GM19239 (cell line): ENCODE measurements around the gene EXOC1.
A peak's percentile ranks its signal among the peaks of the same experiment; 100 is the strongest.
"Not testable (repeated sequence)": the region's sequence is repeated elsewhere in the genome, so short reads cannot be mapped to it uniquely, and the experiment has no call there.

Experiments
- DNase-seq: peaks from one replicate; pipeline ENCODE4 v3.0.0; 2011; ENCODE audit warnings: low spot score; ENCODE audit not compliant: insufficient read length
- FAIRE-seq: peaks from 2 replicates; lab custom pipeline; 2011; peaks lifted over from hg19 to GRCh38; lab: Jason Lieb, UNC

EXOC1 gene, protein sequence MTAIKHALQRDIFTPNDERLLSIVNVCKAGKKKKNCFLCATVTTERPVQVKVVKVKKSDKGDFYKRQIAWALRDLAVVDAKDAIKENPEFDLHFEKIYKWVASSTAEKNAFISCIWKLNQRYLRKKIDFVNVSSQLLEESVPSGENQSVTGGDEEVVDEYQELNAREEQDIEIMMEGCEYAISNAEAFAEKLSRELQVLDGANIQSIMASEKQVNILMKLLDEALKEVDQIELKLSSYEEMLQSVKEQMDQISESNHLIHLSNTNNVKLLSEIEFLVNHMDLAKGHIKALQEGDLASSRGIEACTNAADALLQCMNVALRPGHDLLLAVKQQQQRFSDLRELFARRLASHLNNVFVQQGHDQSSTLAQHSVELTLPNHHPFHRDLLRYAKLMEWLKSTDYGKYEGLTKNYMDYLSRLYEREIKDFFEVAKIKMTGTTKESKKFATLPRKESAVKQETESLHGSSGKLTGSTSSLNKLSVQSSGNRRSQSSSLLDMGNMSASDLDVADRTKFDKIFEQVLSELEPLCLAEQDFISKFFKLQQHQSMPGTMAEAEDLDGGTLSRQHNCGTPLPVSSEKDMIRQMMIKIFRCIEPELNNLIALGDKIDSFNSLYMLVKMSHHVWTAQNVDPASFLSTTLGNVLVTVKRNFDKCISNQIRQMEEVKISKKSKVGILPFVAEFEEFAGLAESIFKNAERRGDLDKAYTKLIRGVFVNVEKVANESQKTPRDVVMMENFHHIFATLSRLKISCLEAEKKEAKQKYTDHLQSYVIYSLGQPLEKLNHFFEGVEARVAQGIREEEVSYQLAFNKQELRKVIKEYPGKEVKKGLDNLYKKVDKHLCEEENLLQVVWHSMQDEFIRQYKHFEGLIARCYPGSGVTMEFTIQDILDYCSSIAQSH

DNA sequence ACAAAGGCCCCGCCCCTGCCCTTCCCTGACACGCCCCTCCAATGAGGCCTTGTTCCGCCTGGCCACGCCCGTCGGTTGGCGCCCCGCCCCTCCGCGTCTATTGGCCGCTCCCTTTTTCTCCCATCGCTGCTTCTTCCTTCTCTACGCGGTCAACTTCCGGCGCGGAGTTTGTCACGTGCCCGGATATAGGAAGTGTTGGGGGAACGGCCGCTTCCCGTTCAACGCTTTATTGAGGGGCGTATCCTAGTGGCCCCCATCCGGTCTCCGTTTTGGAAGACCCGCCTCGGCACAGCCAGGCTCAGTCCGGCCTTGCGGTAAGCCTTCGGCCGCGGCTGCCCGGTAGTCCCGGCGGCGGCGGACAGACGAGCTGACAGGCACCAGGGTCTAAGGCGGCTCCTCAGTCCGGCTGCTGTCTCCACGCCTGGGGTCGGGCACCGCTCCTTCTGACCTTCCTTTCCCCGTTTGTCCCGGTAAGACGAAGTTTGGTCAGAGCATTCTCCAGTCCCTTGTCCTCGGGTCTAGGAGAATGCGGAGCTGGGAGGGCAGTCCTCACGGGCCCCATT is at the start of gene EXOC1:
TSS of gene EXOC1 (plus strand) at position 165 of the 563 bp plus-strand sequence. CDS start 4,676 bp downstream, outside the sequence.
- DNase-seq (peak; percentile 78), FAIRE-seq (peak; percentile 97)

DNA sequence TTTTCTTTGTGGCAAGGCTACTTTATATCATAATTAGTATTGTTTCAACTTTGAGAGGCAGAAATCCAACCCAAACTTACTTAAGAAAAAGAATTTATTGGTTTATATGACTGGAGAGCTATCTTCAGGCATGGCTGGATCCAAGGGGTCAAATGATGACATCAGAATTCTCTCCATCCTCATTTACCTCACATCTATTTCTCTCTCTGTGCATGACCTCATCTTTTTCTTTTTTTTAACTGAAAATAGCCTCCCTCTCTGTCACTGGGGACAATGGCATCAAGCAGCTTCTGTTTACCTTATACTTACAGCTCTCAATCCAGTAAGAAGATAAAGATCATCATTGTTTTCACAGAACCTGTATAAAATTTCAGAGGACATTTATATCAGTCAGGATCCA is 45.9 kb upstream of the EXOC1 start:
- DNase-seq: no peak
- FAIRE-seq: no peak

DNA sequence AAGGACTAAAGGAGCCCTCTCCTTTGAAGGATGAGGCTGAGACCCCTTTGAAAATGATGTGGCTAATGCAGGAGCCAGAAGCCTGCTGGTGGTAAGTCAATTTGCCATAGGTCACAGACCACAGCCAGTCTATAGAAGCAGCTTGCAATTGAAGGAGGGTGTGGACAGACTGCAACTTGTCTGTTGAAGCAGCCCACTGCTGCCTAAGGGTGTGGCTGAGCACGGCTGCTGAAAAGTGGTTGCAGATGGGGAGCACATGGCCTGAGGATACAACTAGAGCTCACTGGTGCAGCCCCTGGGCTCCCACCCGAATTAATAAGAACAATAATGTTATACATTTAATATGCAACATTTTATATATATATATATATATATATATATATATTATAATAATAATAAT is 45.3 kb upstream of the EXOC1 start:
- DNase-seq (no peak), FAIRE-seq (no peak)

DNA sequence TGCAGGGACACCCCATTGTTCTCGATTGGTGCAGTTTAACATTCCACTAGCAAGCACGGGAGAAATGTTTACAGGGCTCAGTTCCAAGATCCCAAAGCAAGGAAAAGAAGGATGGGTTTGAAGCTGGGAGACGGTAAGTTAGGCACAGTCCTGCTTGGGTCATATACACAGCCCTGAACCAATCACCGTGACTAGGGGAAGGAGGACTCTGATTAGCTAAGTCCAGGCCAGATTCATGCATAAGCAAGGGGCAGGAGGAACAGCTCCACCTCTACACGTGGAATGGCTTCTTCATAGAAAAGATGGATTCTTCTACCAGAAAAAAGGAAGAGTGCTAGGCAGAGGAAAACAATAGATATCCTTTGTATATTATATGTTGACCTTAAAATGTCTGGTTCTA is 44.8 kb upstream of the EXOC1 start:
- DNase-seq (no peak), FAIRE-seq (no peak)

DNA sequence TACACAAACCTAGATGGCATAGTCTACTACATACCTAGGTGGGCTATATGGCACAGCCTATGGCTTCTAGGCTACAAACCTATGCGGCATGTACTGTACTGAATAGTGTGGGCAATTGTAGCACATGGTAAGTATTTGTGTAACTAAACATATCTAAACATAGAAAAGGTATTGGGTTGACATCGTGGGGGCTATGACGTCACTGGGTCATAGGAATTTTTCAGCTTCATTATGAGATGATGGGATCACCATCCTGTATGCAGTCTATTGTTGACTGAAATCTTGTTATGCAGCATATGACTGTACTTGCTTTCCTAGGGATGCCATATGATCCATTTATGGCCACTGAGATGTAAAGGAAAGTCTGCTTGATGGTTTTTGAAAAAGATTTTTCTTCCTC is 35.8 kb upstream of the EXOC1 start:
- no peak for FAIRE-seq
- no peak for DNase-seq

DNA sequence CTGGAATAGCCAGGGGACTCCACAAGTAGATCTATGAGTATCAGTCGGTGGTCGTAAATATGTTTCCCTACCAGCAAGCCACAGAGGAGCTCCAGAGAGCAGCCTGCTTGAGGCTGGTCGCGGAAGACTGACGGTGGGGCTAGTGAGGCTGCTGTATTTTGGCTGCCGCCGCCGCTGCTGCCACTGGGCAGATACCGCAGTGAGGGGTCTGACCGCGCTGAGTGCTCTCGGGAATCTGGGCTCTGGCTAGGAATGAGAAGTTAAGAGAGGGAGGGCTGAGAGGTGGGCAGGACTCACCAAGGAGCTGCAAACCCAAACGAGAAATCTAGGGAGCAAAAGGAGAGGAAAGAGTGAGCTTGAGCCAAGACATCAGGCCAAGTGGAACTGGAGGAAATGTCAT is 33.8 kb upstream of the EXOC1 start, which contains the start of gene EXOC1L:
TSS of gene EXOC1L (plus strand) at position 157 of the 400 bp plus-strand sequence. CDS start at position 394, 237 bp downstream.
- FAIRE-seq (no peak), DNase-seq (no peak)

DNA sequence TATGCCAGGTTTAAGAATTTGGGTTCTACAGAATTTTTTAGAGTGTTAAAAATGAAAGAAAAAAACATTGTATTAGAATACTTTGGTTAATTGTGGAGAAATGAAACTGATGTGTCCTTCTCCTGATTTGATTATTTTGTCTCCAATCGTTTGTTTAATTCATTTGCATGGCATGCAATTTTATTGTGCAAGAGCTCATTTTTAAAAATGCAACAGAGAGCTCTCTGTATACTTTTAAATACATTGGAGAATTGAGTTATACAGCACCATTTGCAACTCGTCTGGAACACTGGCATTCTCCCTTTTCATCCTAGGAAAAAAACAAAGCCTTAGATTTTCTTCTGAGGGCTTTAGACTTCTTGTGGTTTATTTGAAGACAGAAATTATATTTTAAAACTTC is 33.2 kb upstream of the EXOC1 start:
- no peak for FAIRE-seq

DNA sequence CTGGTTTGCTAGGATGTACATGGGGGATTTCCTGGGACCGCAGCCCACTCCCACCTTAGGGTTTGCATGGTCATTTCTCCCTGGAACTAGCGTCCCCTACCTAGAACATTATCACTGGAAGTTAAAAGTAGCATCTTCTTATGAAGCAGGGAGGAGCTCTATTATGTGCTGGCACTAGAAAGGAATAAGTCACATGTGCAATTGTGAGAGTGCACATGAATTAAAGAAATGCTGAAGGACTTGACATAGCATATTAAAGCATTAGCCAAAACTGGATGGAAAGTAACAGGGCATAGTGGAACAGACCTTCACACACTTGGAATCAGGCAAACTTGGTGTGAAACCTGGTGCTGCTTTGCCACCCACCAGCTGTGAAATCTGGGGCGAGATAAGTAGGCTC is 31.1 kb upstream of the EXOC1 start:
- FAIRE-seq: no peak

More for the DNA sequence above, 33.2 kb upstream of the EXOC1 start:
- no peak for DNase-seq

DNA sequence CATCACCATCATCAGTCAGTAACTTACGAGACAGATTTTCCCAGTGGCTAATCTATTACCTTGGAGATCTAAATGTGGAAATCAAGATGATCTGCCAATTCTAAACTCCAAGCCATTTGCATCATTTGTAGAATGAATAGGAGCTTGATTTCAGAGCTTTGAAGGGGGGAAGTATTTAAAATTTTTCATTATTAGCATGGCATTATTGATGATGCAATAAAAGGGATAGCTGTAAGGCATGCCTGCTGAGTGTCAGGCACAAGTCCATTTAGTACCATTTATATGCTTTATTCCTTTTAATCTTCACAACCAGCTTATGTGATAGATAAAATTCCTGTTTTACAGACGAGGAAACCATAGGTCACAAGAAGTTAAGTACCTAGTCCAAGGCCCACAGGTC is 28.6 kb upstream of the EXOC1 start:
- FAIRE-seq (no peak), DNase-seq (no peak)

More for the DNA sequence above, 31.1 kb upstream of the EXOC1 start:
- no peak for DNase-seq

DNA sequence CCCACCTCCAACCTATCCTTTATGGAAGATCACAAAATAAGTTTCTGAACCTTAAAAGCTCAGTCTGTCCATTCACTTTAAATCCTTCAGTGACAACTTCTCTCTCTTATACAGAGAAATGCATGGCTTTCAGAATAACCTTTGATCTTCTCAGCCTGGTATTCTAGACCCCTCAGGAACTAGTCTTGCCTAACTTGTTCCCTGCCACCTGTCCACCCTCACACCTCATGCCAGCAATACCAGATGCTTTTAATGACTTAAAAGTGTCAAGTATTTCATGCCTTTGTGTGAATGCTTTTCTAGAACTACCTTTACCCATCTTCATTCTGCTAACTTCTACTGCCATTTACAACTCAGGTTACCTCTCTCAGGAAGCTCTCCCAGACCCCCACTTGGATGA is 26.5 kb upstream of the EXOC1 start:
- FAIRE-seq (no peak), DNase-seq (no peak)

DNA sequence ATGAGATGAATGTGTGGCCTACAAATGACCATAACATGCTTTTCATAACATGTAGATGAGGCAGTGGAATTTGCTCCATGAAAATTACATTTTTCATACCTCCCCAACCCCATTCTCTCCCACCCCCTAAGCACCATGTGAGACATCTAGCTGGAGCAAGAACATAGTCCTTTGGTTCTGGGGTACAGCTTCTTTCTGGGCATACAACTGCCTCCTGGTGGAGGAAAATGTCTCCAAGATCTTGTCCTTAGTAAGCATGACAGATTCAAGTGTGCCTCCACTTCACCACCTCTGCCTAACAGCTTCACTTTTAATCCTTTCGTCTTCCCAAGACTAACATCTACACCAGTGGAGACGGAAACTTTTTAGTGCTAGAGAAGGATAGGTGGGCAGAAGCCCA is 25.9 kb upstream of the EXOC1 start:
- FAIRE-seq: no peak
- DNase-seq: no peak

DNA sequence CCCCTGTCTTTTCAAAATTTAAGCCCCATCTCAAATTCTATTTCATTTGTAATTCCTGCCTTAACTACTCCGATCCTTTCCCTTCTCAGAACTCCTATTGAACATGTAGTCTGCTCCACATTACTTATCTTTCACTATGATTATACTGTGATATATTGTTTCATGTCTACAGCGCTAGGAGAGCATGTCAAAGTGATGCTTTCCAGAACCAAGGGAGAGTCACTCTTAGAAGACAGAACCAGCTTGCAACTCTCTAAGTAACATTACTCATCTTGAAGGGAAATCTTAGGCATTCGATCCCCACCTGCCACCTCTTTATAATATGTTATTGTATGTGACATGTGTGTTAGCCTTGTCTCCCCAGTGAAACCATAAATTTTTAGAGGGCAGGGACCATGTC is 23.4 kb upstream of the EXOC1 start:
- no peak for DNase-seq
- FAIRE-seq: no peak

DNA sequence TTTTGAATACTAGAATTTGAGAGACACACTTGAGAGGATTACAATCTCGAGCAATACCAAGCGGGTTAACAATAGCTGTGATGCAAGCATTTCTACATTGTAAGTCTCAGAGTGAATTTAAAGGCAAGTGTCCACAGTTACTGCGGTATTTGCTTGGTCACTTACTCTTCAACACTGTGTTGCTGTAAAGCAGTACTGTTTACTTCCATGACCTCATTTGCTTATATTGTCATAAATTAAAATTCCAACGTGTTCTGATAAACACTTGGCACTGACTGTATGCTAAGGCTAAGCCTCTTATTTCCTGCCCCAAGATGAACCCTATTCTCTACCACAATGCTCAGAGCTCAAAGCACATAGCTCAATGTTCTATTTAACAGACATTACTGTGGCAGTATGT is 22.7 kb upstream of the EXOC1 start:
- DNase-seq (no peak), FAIRE-seq (no peak)

DNA sequence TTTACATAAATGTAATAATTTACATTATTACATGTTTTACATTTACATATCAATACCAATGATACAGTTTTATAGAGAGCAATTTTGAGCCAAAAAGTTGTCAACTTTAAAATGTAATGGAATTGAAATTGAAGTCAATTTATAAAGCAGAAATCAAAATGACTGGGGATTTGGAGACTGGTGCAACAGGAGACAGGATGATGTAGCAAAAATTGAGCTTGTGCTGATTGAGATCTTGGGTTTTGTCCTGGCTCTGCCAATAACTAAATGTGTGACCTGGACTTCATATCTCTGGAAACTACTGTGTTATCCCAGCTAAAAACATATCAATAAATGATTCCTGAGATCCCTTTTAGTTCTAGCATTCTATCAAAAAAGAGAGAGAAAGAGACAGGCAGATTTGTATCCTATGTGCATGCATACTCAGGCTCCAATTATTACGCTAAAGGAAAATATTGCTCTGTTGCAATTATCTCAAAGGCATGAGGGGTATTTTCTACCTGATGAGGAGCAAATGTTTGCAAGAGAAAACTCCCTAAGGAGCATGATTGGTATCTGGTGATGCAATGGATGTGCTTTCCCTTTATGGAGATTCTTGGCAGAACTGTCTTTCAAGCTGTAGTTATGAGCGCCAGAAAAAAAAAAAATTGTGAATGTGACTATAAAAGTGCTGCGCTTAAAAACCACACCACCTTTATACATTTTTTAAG is 19.2 kb upstream of the EXOC1 start:
- FAIRE-seq: no peak

DNA sequence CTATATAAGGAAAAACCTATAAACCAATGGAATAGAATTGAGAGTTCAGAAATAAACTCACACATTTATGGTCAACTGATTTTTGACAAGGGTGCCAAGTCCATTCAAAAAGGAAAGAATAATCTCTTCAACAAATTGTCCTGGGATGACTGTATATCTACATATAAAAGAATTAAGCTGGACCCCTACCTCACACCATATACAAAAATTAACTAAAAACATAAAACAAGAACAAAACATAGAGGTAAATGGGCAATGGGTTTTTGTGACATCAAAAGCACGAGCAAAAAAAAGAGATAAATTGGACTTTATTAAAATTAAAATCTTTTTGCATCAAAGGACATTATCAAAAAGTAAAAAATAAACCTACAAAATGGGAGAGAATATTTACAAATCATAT is 15.5 kb upstream of the EXOC1 start:
- DNase-seq: no peak
- no peak for FAIRE-seq

More for the DNA sequence above, 19.2 kb upstream of the EXOC1 start:
- DNase-seq: no peak

DNA sequence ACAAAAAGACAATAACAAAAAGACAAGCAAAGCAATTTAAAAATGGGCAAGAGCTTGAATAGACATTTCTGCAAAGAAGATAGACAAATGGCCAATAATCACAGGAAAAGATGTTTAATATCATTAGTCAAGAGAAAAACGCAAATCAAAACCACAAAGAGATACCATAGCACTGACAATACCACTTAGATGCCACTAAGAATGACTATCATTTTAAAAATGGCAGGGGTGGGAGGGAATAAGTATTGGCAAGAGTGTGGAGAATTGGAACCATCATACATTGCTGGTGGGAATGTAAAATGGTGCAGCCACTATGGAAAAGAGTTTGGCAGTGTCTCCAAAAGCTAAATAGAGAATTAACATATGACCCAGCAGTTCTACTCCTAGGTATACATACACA is 15.1 kb upstream of the EXOC1 start:
- FAIRE-seq (no peak), DNase-seq (no peak)

DNA sequence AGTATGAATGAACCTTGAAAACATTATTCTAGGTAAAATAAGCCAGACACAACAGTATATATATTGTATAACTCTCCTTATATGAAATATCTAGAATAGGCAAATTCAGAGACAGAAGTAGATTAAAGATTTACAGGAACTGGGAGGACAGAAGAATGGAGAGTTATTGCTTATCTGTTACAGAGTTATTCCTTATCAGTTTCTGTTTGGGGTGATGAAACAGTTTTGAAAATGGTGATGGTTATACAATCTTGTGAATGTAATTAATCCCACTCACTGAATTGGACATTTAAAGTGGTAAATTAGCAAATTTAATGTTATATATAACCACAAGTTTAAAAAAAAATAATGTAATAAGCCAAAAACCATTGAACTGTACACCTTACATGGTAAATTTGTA is 14.5 kb upstream of the EXOC1 start:
- DNase-seq (no peak), FAIRE-seq (no peak)

DNA sequence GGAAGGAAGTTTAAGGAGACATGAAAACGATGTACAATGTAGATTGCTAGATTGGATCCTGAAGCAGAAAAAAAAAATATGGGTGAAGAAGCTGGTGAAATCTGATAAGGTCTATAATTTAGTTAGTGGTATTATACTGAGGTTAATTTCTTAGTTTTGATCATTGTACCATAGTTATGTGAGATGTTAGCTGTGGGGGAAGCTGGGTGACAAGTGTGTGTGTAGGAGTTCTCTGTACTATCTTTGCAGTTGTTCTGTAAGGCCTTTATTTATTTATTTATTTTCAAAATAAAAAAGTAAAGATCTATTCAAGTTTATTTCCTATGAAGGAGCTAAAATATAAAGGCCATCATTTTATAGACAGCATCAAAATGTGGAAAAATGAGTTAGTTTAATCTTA is 12.5 kb upstream of the EXOC1 start:
- FAIRE-seq (no peak), DNase-seq (no peak)

DNA sequence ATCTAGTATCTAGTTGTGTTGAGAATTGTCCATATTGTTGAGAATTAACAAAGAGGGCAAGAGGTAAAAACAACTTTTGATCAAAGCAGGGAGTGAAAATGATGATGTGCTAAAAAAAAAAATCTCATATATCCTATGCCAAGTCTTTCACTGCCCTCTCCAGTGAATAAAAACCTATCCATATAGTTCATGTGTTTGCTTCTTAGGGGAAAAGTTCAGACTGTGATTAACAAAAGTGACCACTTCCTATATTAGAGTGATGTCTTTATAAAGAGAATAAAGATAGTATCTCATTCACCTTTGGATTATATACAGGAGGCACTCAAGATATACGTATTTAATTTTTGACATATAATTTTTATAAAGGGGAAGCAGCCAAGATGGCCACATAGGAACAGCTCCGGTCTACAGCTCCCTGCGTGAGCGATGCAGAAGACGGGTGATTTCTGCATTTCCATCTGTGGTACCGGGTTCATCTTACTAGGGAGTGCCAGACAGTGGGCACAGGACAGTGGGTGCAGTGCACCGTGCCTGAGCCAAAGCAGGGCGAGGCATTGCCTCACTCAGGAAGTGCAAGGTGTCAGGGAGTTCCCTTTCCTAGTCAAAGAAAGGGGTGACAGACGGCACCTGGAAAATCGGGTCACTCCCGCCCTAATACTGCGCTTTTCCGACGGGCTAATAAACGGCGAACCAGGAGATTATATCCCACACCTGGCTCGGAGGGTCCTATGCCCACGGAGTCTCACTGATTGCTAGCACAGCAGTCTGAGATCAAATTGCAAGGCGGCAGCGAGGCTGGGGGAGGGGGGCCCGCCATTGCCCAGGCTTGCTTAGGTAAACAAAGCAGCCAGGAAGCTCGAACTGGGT is 11.8 kb upstream of the EXOC1 start:
- not testable (repeated sequence) for FAIRE-seq, DNase-seq
